ENCODE data around the gene C4A.

Gene C4A

GRCh38 chr6:31968791-31969711 lies 12.8 kb upstream of the C4A start:
- no peak for TF ChIP-seq POLR2A (IDR thresholded peaks at IDR 0.05; ENCODE audit: extremely low read depth, insufficient read length)
- no peak for TF ChIP-seq CTCF (IDR thresholded peaks at IDR 0.05; ENCODE audit: low read depth, low read length)
- TF ChIP-seq MYC (IDR thresholded peaks at IDR 0.05; ENCODE audit: low read depth, low read length) = no peak
- TF ChIP-seq MAX (IDR thresholded peaks at IDR 0.05; ENCODE audit: low read depth, low read length) = no peak
- DNase-seq (ENCODE audit: low read depth) = no peak
- H3K4me3 ChIP-seq (ENCODE audit: low read depth, low read length) = no peak overlapping the region

GRCh38 chr6:31969712-31970603 lies 11.9 kb upstream of the C4A start:
- TF ChIP-seq POLR2A (IDR thresholded peaks at IDR 0.05; ENCODE audit: extremely low read depth, insufficient read length) (no peak), MYC (IDR thresholded peaks at IDR 0.05; ENCODE audit: low read depth, low read length) (no peak), CTCF (IDR thresholded peaks at IDR 0.05; ENCODE audit: low read depth, low read length) (no peak), MAX (IDR thresholded peaks at IDR 0.05; ENCODE audit: low read depth, low read length) (no peak)
- H3K4me3 ChIP-seq (ENCODE audit: low read depth, low read length) = peak overlapping the region; percentile 99
- no peak for DNase-seq (ENCODE audit: low read depth)

- no peak for TF ChIP-seq MAX (IDR thresholded peaks at IDR 0.05; ENCODE audit: low read depth, low read length)
- TF ChIP-seq MYC (IDR thresholded peaks at IDR 0.05; ENCODE audit: low read depth, low read length) = no peak
- peak overlapping the region; percentile 99 for H3K4me3 ChIP-seq (ENCODE audit: low read depth, low read length)
- no peak for DNase-seq (ENCODE audit: low read depth)
These were observed 11.1 kb upstream of the C4A start for GRCh38 chr6:31970604-31971271.

GRCh38 chr6:31971279-31971992 lies 10.4 kb upstream of the C4A start:
- DNase-seq (ENCODE audit: low read depth) = no peak
- TF ChIP-seq MAX (IDR thresholded peaks at IDR 0.05; ENCODE audit: low read depth, low read length) (no peak), POLR2A (IDR thresholded peaks at IDR 0.05; ENCODE audit: extremely low read depth, insufficient read length) (peak; percentile 50)
- H3K4me3 ChIP-seq (ENCODE audit: low read depth, low read length) = peak overlapping the region; percentile 99

GRCh38 chr6:31971993-31972708 lies 9.7 kb upstream of the C4A start, which contains the start of gene DXO:
Gene DXO, minus strand, starts transcription at chr6:31972138. Its CDS starts 463 bp downstream, at chr6:31971675.
- peak within 1 kb of the TSS; percentile 99 for H3K4me3 ChIP-seq (ENCODE audit: low read depth, low read length)
- TF ChIP-seq POLR2A (IDR thresholded peaks at IDR 0.05; ENCODE audit: extremely low read depth, insufficient read length) = peak; percentile 32
- peak; percentile 76; the same call in 1 of the 2 replicates for TF ChIP-seq MAX (IDR thresholded peaks at IDR 0.05; ENCODE audit: low read depth, low read length)
- no peak for TF ChIP-seq CTCF (IDR thresholded peaks at IDR 0.05; ENCODE audit: low read depth, low read length)
- peak; percentile 47 for TF ChIP-seq MYC (IDR thresholded peaks at IDR 0.05; ENCODE audit: low read depth, low read length)
- DNase-seq (ENCODE audit: low read depth) = peak; percentile 100
